22Rv1 (cell line): ENCODE results near the gene NNMT.

Source experiments
- CTCF ChIP-seq: fragments of 450-650 bp; IDR thresholded peaks from 2 replicates; pipeline ENCODE4 v1.5.1; 2017; ENCODE audit warnings: mild to moderate bottlenecking
- ZFX ChIP-seq: fragments of 450-650 bp; IDR thresholded peaks from 2 replicates; pipeline ENCODE4 v1.6.1; 2017; ENCODE audit warnings: antibody characterized with exemption, borderline replicate concordance

- peak; percentile 65 for TF ChIP-seq CTCF
- no peak for TF ChIP-seq ZFX
Measured at GRCh38 chr11:114262681-114263512, 33.3 kb upstream of the NNMT start.
